ENCODE results near the gene SYP. TPM values are rescaled to one million over a fixed set of nuclear protein-coding genes. Genes with fewer than 3 reads are reported as not detected.

The SYP gene
- total RNA-seq, 4 donors from 2014 or later: 0.30 to 1.6 (median 1.3) TPM; not detected in 1

DNA sequence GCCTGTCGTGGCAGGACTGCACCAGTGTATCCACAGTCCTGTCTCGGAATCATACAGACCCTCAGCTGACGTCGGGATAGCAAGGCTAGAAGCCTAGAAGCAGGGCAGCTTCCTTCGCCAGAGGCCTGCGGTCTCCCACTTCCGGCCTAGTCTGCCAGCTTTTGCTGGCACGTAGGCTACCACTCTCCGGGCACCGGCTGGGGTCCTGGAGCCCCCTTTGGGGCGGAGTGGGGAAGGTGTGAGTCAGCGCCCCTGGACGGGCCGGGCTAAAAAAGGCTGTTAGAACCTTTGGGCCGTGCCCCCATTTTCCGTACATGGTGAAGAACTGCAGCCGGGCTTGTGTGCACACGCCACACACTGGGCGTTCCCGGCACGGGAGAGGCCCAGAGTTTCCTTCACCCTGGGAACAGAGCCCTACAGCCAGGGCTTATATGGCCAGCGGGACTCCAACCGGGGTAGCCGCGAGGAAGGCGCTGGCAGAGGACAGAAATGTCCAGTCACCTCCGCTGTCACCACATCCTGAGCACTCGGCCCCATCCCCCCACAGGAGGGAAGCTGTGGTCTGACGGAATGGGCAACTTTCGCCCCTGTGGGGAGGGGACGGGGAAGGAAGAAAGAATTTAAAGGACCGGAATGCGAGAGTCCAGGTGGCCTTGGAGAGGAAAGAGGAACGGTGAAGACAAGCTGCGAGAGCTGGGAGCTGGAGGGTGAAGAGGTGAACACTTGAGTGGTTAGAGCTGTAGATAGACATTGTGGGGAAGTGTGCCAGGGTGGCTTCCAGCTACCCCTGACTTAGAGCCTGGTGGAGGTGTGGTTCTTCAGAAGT lies 32.9 kb downstream of the SYP start:
- 41% methylated on average over 19 of the region's 35 CpGs for WGBS
- H3K27ac ChIP-seq: peak overlapping the region; percentile 93
- H3K9me3 ChIP-seq: no peaks in the 10 kb centered on the region
- H3K4me1 ChIP-seq: peaks cover 37% of the 10 kb centered on the region
- TF ChIP-seq POLR2A (IDR thresholded peaks at IDR 0.05): no peak
- peak in 1 of 3 donors; percentile 23 for TF ChIP-seq POLR2AphosphoS5 (IDR thresholded peaks at IDR 0.05)
- DNase-seq (ENCODE audit: low spot score in 2 of 2): peak; percentile 81 to 83
- peak overlapping the region; percentile 49 for H3K4me3 ChIP-seq
- no peaks in the 10 kb centered on the region for H3K36me3 ChIP-seq
- H3K27me3 ChIP-seq: no peaks in the 10 kb centered on the region

DNA sequence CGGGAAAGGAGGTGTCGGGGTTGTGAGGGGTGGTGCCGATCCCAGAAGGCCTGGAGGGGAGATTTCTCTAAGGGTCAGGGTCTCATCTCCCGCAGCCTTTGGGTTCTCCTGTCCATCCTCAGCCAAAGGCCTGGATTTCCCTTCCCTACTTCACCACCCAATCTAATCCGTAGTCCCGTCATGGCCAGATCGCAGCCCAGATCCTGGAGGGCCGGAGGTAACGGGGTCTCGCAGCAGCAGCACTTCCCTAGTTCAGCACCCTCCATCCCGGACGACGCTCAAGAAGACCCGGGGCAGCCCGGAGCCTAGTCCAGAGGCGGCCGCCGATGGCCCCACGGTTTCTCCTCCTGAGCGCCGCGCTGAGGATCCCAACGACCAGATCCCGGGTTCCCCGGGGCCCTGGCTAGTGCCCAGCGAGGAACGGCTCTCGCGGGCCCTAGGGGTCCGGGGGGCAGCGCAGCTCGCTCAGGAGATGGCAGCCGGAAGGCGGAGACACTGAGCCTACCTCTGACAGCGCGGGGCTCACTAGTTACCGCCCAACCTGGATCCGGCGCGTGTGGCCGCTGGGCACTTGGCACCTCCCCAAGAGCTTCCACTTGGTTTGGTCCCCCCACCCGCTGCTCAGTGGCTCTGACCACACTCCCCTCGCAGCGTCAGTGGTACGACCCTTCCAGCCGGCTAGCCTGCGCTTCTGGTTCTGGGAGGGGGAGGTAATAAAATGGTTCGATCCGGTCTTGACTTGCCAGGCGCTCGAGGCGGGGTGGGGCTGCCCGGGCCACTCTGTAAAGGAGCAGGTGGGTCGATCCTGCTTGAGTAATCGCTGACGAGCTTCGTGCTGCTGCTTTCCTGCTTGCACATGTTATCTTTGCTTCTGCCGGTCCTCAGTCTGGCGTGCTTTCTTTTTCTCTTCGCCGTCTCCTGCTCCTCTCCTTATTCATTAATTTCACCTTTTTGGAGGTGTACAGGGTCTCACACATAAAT lies 33.8 kb downstream of the SYP start:
- TF ChIP-seq POLR2A (IDR thresholded peaks at IDR 0.05) (no peak), POLR2AphosphoS5 (IDR thresholded peaks at IDR 0.05) (no peak)
- TF ChIP-seq, protein P1, sequence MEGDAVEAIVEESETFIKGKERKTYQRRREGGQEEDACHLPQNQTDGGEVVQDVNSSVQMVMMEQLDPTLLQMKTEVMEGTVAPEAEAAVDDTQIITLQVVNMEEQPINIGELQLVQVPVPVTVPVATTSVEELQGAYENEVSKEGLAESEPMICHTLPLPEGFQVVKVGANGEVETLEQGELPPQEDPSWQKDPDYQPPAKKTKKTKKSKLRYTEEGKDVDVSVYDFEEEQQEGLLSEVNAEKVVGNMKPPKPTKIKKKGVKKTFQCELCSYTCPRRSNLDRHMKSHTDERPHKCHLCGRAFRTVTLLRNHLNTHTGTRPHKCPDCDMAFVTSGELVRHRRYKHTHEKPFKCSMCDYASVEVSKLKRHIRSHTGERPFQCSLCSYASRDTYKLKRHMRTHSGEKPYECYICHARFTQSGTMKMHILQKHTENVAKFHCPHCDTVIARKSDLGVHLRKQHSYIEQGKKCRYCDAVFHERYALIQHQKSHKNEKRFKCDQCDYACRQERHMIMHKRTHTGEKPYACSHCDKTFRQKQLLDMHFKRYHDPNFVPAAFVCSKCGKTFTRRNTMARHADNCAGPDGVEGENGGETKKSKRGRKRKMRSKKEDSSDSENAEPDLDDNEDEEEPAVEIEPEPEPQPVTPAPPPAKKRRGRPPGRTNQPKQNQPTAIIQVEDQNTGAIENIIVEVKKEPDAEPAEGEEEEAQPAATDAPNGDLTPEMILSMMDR (IDR thresholded peaks at IDR 0.05): peak in 1 of 2 donors; percentile 26
- peak in 1 of 2 donors; percentile 87 for DNase-seq (ENCODE audit: low spot score in 2 of 2)
- Histone ChIP-seq H3K4me1 (peaks cover 33% of the 10 kb centered on the region), H3K27me3 (no peaks in the 10 kb centered on the region), H3K36me3 (no peaks in the 10 kb centered on the region), H3K27ac (peak overlapping the region; percentile 93), H3K9me3 (no peaks in the 10 kb centered on the region), H3K4me3 (peak overlapping the region; percentile 49)
- WGBS: 57% methylated on average over 27 of the region's 61 CpGs

DNA sequence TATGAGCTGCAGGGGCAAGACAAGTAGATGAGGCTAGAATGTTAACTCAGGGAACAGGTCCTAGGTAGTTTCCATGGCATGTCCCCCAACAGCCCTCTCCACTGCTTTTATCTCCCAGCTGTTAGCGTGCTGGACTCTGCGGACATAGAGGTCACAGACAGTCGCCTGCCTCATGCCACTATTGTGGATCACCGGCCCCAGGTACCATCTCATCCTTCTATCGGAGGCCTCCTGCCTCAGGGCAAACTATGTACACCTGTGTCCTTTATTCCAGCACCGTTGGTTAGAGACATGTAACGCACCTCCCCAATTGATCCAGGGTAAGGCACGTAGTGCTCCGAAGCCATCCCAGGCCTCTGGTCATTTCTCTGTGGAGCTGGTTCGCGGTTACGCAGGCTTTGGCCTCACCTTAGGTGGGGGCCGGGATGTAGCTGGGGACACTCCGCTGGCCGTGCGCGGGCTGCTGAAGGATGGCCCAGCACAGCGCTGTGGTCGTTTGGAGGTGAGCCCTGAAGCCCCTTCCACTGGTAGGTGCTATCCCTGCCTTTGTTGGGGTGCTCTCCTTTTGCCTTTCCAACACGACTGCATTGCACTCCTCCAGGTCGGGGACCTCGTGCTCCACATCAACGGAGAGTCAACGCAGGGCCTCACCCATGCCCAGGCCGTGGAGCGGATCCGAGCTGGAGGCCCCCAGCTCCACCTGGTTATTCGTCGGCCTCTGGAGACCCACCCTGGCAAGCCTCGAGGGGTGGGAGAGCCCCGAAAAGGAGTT lies 35.2 kb downstream of the SYP start:
- Histone ChIP-seq H3K4me1 (peaks cover 33% of the 10 kb centered on the region), H3K36me3 (no peaks in the 10 kb centered on the region), H3K9me3 (no peaks in the 10 kb centered on the region), H3K4me3 (no peak overlapping the region), H3K27ac (peak overlapping the region; percentile 93), H3K27me3 (no peaks in the 10 kb centered on the region)
- no peak for DNase-seq (ENCODE audit: low spot score in 2 of 2)
- TF ChIP-seq POLR2A (IDR thresholded peaks at IDR 0.05): no peak
- TF ChIP-seq, protein P1 (IDR thresholded peaks at IDR 0.05): no peak
- WGBS: 82% methylated on average over 17 of the region's 31 CpGs

DNA sequence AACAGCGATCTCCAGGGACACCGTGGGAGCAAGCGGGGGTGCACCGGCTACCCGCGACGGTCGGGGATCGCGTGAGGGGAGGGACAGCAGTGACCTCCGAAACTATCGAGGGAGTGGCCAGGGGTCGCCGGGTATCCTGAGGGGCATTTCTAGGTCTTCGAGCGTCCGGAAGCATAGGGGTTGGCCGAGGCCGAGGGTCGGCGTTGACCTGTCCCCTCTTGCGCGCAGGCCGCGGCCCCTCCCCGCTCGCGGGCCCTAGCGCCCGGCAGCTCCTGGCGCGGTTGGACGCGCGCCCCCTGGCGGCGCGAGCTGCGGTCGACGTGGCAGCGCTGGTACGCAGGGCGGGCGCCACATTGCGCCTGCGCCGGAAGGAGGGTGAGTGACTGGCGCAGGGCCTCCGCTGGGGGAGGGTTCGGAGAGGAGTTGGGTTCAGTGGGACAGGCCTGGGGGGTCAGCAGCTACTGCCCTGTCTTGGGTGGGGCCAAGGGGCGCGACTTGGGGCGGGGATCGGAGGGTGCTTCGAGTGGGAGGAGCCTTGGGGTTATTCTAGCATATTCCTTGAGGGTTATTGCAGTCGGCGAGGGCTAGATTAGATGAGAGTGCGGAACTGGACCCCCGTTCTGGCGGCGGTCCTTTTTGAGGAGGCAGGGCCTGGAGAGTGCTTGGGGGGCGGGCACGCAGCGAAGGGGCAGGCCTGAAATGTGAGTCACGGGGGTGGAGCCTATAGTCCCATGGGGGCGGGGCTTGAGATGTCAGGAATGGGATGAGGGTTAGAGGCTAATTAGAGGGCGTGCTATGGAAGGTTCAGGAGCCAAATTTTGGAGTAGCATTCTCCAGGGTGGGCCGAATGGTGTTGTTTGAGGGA lies 36.2 kb downstream of the SYP start:
- 42% methylated on average over 50 of the region's 69 CpGs for WGBS

More for the DNA sequence above, 36.2 kb downstream of the SYP start:
- Histone ChIP-seq H3K27ac (peak overlapping the region; percentile 93), H3K4me3 (peak overlapping the region; percentile 49), H3K36me3 (no peaks in the 10 kb centered on the region), H3K27me3 (no peaks in the 10 kb centered on the region), H3K9me3 (no peaks in the 10 kb centered on the region), H3K4me1 (peaks cover 33% of the 10 kb centered on the region)
- DNase-seq (ENCODE audit: low spot score in 2 of 2): peak; percentile 91 to 92
- TF ChIP-seq EP300 (IDR thresholded peaks at IDR 0.05) (no peak), POLR2A (IDR thresholded peaks at IDR 0.05) (peak in 1 of 2 donors; percentile 5), POLR2AphosphoS5 (IDR thresholded peaks at IDR 0.05) (no peak)
- TF ChIP-seq, protein P1 (IDR thresholded peaks at IDR 0.05): peak; percentile 60 to 87

Data from suprapubic skin (tissue), 4 donors.